SKM-1 treated with dmso at 0.1 percent for 144 hours (cell line): Measurements from ENCODE around the gene HRH3.

Experiments used
- DNase-seq: peaks from one replicate; lab custom pipeline; 2025; ENCODE audit not compliant: unreplicated experiment; lab: John Stamatoyannopoulos, UW

Gene HRH3

DNA sequence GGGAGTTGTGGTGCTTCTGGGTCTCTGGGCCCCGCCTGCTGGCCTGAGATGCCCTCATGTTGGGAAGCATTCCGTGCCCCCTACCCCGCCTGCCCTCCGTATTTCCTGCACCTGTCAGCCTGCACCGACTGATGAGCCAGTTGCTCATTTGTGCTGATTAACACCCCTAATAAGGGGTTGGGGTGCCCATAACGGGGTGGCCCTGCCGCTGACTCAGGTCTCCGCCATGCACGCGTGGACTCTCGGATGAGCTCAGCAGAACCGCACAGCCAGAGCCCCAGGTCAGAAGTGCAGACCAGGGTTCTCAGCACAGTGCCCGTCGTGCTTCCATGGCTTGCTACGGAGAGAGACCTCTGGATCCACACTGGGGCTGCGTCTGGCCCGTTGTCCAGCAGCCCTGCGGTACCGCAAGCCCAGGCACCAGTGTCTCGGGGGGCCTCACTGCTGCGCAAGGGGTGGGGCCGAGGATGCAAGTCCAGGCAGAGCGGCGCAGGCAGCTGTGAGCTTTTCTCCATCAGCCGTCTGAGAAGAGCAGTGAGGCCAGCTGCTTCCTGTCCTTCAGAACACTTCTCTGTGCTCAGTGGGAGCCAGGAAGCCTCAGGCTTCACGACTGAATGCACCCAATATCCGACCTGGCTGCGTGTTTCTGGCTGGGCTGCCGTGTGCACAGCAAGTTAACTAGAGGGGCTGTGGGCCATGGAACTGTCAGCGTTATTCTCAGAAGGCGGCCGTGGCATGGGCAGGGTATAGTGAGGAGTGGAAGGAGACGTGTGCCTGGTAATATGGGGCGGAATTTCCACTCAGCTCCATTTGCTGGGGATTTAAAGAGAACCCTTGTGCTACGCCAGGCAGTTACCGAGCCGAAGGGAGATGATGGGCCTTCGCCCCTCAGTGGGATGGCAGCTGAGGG, 18.6 kb downstream of the HRH3 start:
- no peak for DNase-seq

DNA sequence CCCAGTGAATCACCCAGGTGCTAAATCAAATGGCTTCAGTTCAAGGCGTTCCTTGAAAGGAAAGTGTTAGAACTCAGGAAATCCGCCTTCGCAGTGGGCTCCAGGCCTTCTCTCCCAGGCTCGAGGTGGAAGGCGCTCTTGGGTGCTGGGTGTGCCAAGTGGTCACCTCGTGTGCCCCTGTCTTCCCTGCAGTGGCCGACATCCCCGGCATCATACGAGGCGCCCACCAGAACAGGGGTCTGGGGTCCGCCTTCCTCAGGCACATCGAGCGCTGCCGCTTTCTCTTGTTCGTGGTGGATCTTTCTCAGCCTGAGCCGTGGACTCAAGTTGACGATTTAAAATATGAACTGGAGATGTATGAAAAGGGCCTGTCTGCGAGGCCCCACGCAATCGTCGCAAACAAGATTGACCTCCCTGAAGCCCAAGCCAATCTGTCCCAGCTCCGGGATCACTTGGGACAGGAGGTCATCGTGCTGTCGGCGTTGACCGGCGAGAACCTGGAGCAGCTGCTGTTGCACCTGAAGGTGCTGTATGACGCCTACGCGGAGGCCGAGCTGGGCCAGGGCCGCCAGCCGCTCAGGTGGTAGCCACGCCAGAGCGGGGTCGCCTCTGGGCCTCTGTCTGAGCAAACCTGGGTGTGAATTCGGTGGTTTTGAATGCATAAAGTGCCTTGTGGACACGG, 19.4 kb downstream of the HRH3 start:
- DNase-seq, result no peak

- DNase-seq, result no peak
Observed at GRCh38 chr20:62198931-62199330, 21.1 kb downstream of the HRH3 start.

DNA sequence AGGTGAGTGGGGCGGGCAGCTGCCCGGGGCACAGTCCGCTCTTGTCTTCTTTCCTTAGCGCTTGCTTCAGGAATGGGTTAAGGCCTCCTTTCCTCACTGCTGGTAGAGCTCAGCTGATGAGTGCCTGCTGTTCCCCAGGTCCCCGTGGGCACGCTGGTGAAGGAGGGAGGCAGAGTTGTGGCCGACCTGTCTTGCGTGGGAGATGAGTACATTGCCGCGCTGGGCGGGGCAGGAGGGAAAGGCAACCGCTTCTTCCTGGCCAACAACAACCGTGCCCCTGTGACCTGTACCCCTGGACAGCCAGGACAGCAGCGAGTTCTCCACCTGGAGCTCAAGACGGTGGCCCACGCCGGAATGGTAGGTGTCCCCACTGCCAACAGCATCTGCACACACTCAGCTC, 21.6 kb downstream of the HRH3 start:
- no peak for DNase-seq

DNA sequence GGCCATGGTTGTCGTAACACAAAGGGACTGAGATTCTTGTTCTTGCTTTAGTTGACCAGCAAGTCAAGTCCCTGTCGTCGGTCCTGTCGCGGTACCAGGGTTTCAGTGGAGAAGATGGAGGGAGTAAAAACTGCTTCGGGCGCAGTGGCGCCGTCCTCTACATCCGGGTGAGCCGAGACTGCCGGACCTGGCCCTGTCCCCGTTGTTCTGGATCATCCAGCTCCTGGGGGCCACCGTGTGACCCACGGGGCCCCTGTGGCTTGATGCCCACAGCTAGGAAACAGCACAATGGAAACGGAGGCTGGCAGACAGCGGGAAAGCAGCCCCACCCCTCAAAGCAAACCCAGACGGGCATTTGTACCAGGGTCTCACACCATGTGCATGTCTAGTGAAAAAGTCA, 22.3 kb downstream of the HRH3 start:
- DNase-seq, result no peak

DNA sequence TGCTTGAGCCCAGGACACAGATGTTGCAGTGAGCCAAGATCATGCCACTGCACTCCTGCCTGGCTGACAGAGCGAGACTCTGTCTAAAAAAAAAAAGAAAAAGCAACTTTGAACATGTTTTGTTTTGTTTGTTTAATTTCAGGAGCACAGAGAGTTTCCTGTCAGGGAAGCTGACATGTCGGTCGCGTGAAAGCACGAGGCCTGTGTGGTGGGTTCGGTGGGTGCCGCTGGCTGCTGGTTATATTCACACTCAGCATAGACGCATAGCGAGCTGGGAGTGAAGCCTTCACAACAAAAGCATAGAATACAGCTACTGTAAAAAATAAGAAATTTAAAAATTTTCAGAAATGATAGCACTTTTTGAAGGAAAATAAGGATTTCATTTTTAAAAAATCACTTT, 22.8 kb downstream of the HRH3 start:
- no peak for DNase-seq

GRCh38 chr20:62196286-62196685, 23.8 kb downstream of the HRH3 start:
- no peak for DNase-seq

- no peak for DNase-seq
Observed at GRCh38 chr20:62195736-62196135, 24.3 kb downstream of the HRH3 start.

- no peak for DNase-seq
Observed at GRCh38 chr20:62195075-62195405, 25.0 kb downstream of the HRH3 start.

GRCh38 chr20:62193079-62194025, 26.7 kb downstream of the HRH3 start:
- DNase-seq, result no peak

DNA sequence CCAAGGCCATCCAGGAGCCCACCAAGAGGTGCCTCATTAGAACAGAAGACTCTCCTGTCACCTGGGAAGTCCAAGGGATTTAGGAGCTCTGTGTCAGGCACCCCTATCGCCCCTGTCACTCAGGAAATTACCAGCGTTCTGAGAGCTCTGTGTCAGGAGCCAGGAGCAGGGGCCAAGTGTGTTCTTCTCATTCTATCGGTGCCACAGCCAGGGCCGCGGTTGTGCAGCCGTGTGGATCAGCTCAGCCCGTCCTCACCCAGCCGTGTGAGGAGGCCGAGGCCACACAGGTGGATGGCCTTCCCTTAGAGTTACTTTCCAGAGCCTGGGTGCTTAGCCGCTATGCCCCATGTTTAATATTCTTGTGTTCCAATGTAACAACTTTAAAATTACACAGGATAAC, 27.4 kb downstream of the HRH3 start:
- DNase-seq, result no peak

- no peak for DNase-seq
Observed at GRCh38 chr20:62191781-62192559, 28.1 kb downstream of the HRH3 start.

- no peak for DNase-seq
Observed at GRCh38 chr20:62190639-62191411, 29.3 kb downstream of the HRH3 start.

GRCh38 chr20:62186887-62187866, 32.9 kb downstream of the HRH3 start:
- DNase-seq, result peak; percentile 5

DNA sequence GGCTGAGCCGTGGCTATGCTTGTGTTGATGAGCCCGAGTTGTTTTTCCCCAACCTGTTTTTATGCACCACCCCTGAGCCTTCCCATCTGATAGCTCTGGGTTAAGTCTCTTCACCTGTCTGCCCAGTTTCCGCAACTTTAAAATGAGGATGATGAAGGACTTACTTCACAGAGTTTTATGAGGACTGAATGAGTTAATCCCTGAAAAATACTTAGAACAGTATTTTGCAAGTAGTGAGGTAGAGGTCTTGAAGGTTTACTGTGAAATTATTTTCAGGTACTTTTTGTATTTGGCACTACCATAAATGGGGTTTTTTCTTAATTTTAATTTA, 34.0 kb downstream of the HRH3 start:
- no peak for DNase-seq

- DNase-seq, result no peak
Observed at GRCh38 chr20:62183426-62184142, 36.5 kb downstream of the HRH3 start.

DNA sequence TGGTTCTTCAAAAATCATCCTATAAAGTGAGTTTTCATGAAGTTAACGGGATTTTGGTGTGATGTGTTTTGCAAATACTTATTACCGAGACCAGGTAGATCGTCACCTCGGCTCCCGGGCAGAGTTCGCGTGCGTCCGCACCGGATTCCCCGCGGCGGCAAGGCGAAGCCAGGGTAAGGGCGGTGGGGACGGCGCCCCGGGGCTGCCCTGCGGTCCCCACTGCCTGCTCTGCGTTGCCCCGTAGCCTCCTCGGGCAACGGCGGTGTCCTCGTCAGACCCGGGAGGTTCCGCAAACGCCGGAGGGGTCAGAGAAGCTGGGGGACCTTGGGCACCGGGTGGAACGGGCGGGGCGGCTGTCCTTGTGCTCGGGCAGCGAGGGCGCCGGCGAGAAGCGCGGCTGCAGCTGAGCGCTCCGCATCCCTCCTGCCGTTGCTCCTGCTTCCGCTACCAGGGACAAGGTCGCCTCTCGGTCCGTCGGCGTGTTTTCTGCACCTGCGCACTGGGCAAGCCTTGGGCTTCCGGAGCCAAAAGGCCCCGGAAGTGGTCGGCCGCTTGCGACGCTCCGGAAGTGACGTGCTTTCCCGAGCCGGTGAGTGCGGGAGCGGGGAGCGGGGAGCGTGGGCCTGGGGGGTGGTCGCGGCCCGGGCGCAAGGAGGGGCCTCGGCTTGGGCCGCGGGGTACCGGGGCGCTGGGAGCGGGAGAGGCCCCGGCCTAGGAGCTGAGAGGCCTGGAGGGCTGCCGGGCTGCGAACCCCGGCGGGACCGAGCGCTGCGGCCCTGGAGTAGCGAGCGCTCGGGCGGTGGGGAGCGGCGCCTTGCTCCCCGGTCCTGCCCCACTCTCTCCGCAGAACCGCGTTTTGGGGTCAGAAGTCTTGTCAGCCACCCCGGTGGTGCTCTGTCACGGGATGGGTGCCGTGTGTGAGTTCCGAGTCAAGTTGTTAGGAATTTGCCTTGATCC, 37.3 kb downstream of the HRH3 start, which contains the start of gene MTG2:
Gene MTG2 (plus strand): TSS at position 560 of the 957 bp plus-strand sequence. CDS start 10,393 bp downstream, outside the sequence.
- DNase-seq, result peak; percentile 95
